ENCODE results near the gene RSRC1.

DNA sequence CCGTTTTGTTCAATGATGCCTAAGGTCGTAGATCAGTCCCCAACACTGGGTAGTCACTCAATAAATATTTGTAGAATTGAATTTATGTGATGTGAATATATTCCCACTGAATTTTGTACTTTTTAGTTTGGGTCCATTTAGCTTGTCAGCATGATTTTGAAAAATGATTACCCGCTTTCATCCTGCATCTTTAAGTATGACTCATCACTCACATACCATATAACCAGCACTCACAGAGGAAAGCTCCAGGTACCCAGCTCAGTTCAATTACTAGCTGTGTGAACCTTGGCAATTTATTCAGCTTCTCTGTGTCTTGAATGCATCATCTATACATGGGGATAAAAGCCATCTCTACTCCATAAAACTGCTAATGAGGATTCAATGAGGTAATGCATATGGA is 458.9 kb downstream of the RSRC1 start:
- TF ChIP-seq, protein P1, sequence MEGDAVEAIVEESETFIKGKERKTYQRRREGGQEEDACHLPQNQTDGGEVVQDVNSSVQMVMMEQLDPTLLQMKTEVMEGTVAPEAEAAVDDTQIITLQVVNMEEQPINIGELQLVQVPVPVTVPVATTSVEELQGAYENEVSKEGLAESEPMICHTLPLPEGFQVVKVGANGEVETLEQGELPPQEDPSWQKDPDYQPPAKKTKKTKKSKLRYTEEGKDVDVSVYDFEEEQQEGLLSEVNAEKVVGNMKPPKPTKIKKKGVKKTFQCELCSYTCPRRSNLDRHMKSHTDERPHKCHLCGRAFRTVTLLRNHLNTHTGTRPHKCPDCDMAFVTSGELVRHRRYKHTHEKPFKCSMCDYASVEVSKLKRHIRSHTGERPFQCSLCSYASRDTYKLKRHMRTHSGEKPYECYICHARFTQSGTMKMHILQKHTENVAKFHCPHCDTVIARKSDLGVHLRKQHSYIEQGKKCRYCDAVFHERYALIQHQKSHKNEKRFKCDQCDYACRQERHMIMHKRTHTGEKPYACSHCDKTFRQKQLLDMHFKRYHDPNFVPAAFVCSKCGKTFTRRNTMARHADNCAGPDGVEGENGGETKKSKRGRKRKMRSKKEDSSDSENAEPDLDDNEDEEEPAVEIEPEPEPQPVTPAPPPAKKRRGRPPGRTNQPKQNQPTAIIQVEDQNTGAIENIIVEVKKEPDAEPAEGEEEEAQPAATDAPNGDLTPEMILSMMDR (IDR thresholded peaks at IDR 0.05) = no peak
- no peak for TF ChIP-seq EZH2 (IDR thresholded peaks at IDR 0.05; ENCODE audit: borderline replicate concordance, insufficient read depth, low read depth, low read length, poor library complexity, severe bottlenecking)
